ENCODE data around the gene C2orf72. TPM values are rescaled to one million over a fixed set of nuclear protein-coding genes. Genes with fewer than 3 reads are reported as not detected.

The C2orf72 gene
- total and polyA plus RNA-seq, 2 donors (not counting 1 experiment from before 2014, with no cell fraction given), result not detected

- H4K20me1 ChIP-seq (ENCODE audit: control insufficient read depth, insufficient read depth, low read length, poor library complexity, severe bottlenecking), result no peaks in the 10 kb centered on the region
- no peak overlapping the region for H3K9ac ChIP-seq (ENCODE audit: low read length)
- no peaks in the 10 kb centered on the region for H3K4me1 ChIP-seq (ENCODE audit: control insufficient read depth in 2 of 2, insufficient read depth in 2 of 2, low read length in 2 of 2)
- Mint-ChIP-seq H3K27me3 (no peaks in the 10 kb centered on the region), H3K9me3 (ENCODE audit: insufficient read depth) (no peaks in the 10 kb centered on the region), H3K4me3 (no peak overlapping the region), H3K27ac (no peak overlapping the region), H3K4me1 (no peaks in the 10 kb centered on the region)
- H3K4me3 ChIP-seq (ENCODE audit: control extremely low read depth in 1 of 5, extremely low read depth in 1 of 5, insufficient read depth in 1 of 5, low read depth in 2 of 5, low read length in 4 of 5), result no peak overlapping the region
- WGBS (ENCODE audit: insufficient coverage), result 86% methylated on average over 1 of the region's 4 CpGs
- ATAC-seq (ENCODE audit: low read depth), result no peak
- H3K4me2 ChIP-seq (replicated peaks; ENCODE audit: low read depth, low read length, poor library complexity, severe bottlenecking), result no peak overlapping the region
- H3K9me3 ChIP-seq (ENCODE audit: control extremely low read depth in 1 of 3, control insufficient read depth in 2 of 3, insufficient read depth in 1 of 3, low read length in 2 of 3), result no peaks in the 10 kb centered on the region
- H3K27me3 ChIP-seq (replicated peaks in 1 of 4; ENCODE audit: control extremely low read depth in 1 of 4, control insufficient read depth in 3 of 4, insufficient read depth in 4 of 4, low read length in 3 of 4), result no peaks in the 10 kb centered on the region
- H3K79me2 ChIP-seq (ENCODE audit: control insufficient read depth, insufficient read depth, low read length), result no peaks in the 10 kb centered on the region
- no peak for DNase-seq
- ChIA-PET POLR2A (no interaction called here), CTCF (no interaction called here)
- intact Hi-C loops (cut with micrococcal nuclease), result no loop called here
- TF ChIP-seq CTCF (IDR thresholded peaks at IDR 0.05), result no peak
- no peak for TF ChIP-seq EZH2 (IDR thresholded peaks at IDR 0.05; ENCODE audit: borderline replicate concordance, insufficient read depth, low read depth, low read length, poor library complexity, severe bottlenecking)
- peaks cover 9 to 58% of the 10 kb centered on the region in 2 experiments for H3K36me3 ChIP-seq (replicated peaks in 1 of 2; ENCODE audit: control extremely low read depth in 1 of 2, control insufficient read depth in 1 of 2, extremely low read depth in 1 of 2, insufficient read depth in 2 of 2, low read length in 1 of 2)
- H2AFZ ChIP-seq (ENCODE audit: insufficient read depth, low read depth, low read length, poor library complexity, severe bottlenecking), result no peak overlapping the region
- no peak overlapping the region for H3K27ac ChIP-seq (ENCODE audit: low read length in 2 of 2)
These were observed 51.4 kb downstream of the C2orf72 start for GRCh38 chr2:231088754-231089153.

- Histone ChIP-seq H2AFZ (ENCODE audit: insufficient read depth, low read depth, low read length, poor library complexity, severe bottlenecking) (no peak overlapping the region), H3K4me3 (ENCODE audit: control extremely low read depth in 1 of 5, extremely low read depth in 1 of 5, insufficient read depth in 1 of 5, low read depth in 2 of 5, low read length in 4 of 5) (no peak overlapping the region), H4K20me1 (ENCODE audit: control insufficient read depth, insufficient read depth, low read length, poor library complexity, severe bottlenecking) (no peaks in the 10 kb centered on the region), H3K4me2 (replicated peaks; ENCODE audit: low read depth, low read length, poor library complexity, severe bottlenecking) (no peak overlapping the region), H3K27me3 (replicated peaks in 1 of 4; ENCODE audit: control extremely low read depth in 1 of 4, control insufficient read depth in 3 of 4, insufficient read depth in 4 of 4, low read length in 3 of 4) (no peaks in the 10 kb centered on the region), H3K79me2 (ENCODE audit: control insufficient read depth, insufficient read depth, low read length) (no peaks in the 10 kb centered on the region), H3K9me3 (ENCODE audit: control extremely low read depth in 1 of 3, control insufficient read depth in 2 of 3, insufficient read depth in 1 of 3, low read length in 2 of 3) (peaks cover 0 to 7% (median 2%) of the 10 kb centered on the region in 3 donors), H3K36me3 (replicated peaks in 1 of 2; ENCODE audit: control extremely low read depth in 1 of 2, control insufficient read depth in 1 of 2, extremely low read depth in 1 of 2, insufficient read depth in 2 of 2, low read length in 1 of 2) (peaks cover 2 to 39% of the 10 kb centered on the region in 2 experiments), H3K27ac (ENCODE audit: low read length in 2 of 2) (no peak overlapping the region), H3K9ac (ENCODE audit: low read length) (no peak overlapping the region), H3K4me1 (ENCODE audit: control insufficient read depth in 2 of 2, insufficient read depth in 2 of 2, low read length in 2 of 2) (no peaks in the 10 kb centered on the region)
- peaks cover 10% of the 10 kb centered on the region for H3K9me3 Mint-ChIP-seq (ENCODE audit: insufficient read depth)
- no peak overlapping the region for H3K4me3 Mint-ChIP-seq
- ATAC-seq (ENCODE audit: low read depth) (no peak), DNase-seq (no peak)
- CTCF ChIA-PET, result interaction anchor here (2.0 kb wide), 1 partner anchor 10 kb away, joined by 9 read pairs; no protein-coding TSS in a partner anchor
- no peak overlapping the region for H3K27ac Mint-ChIP-seq
- WGBS (ENCODE audit: insufficient coverage), result 98% methylated on average over 3 of the region's 5 CpGs
- intact Hi-C loops (cut with micrococcal nuclease), result no loop called here
- H3K4me1 Mint-ChIP-seq, result no peaks in the 10 kb centered on the region
- no peak for TF ChIP-seq EZH2 (IDR thresholded peaks at IDR 0.05; ENCODE audit: borderline replicate concordance, insufficient read depth, low read depth, low read length, poor library complexity, severe bottlenecking)
- TF ChIP-seq CTCF (IDR thresholded peaks at IDR 0.05), result no peak
- POLR2A ChIA-PET, result no interaction called here
- no peaks in the 10 kb centered on the region for H3K27me3 Mint-ChIP-seq
These were observed 56.6 kb downstream of the C2orf72 start for GRCh38 chr2:231093933-231094332.

Measured in B cell (primary cell).